Measurements from ENCODE around the gene PIK3AP1. TPM values are rescaled to one million over a fixed set of nuclear protein-coding genes. Genes with fewer than 3 reads are reported as not detected.

Gene PIK3AP1
- total RNA-seq, 2 donors from 2014 or later: 1.3 to 5.2 TPM

GRCh38 chr10:96608805-96609204 is 111.5 kb downstream of the PIK3AP1 start:
- H3K4me1 ChIP-seq (ENCODE audit: control insufficient read depth, insufficient read depth, low read length): no peaks in the 10 kb centered on the region
- no peak overlapping the region for H3K4me3 Mint-ChIP-seq
- no peak overlapping the region for H3K27ac Mint-ChIP-seq
- no peak overlapping the region for H3K27ac ChIP-seq (ENCODE audit: low read depth, low read length)
- no peaks in the 10 kb centered on the region for H3K9me3 ChIP-seq (ENCODE audit: control insufficient read depth, low read length)
- H3K36me3 Mint-ChIP-seq (ENCODE audit: low read depth): peaks cover 3% of the 10 kb centered on the region
- no peak for TF ChIP-seq CTCF (conservative IDR thresholded peaks at IDR 0.05)
- no peak for DNase-seq
- no peaks in the 10 kb centered on the region for H3K9me3 Mint-ChIP-seq
- H3K27me3 Mint-ChIP-seq (ENCODE audit: insufficient read depth): no peaks in the 10 kb centered on the region
- no peaks in the 10 kb centered on the region for H3K36me3 ChIP-seq (ENCODE audit: control insufficient read depth, insufficient read depth, low read length)
- H3K27me3 ChIP-seq (ENCODE audit: control insufficient read depth, insufficient read depth, low read length, poor library complexity, severe bottlenecking): no peaks in the 10 kb centered on the region
- H3K4me1 Mint-ChIP-seq: peaks cover 4% of the 10 kb centered on the region
- H3K4me3 ChIP-seq (ENCODE audit: low read length): no peak overlapping the region
- H3K9ac ChIP-seq (ENCODE audit: extremely low read depth, low read length, poor library complexity, severe bottlenecking): no peak overlapping the region
- WGBS, 2 experiments (ENCODE audit: insufficient coverage in 1 of 2, insufficient read length in 1 of 2): 90 to 95% methylated on average over 4 to 5 of the region's 5 CpGs

- H3K36me3 ChIP-seq (ENCODE audit: control insufficient read depth, insufficient read depth, low read length): no peaks in the 10 kb centered on the region
- H3K27ac ChIP-seq (ENCODE audit: low read depth, low read length): no peak overlapping the region
- H3K36me3 Mint-ChIP-seq (ENCODE audit: low read depth): peaks cover 3% of the 10 kb centered on the region
- no peak for DNase-seq
- 70 to 75% methylated on average over 2 to 3 of the region's 3 CpGs for WGBS, 2 experiments (ENCODE audit: insufficient coverage in 1 of 2, insufficient read length in 1 of 2)
- no peak for TF ChIP-seq CTCF (conservative IDR thresholded peaks at IDR 0.05)
- H3K9me3 Mint-ChIP-seq: no peaks in the 10 kb centered on the region
- no peak overlapping the region for H3K27ac Mint-ChIP-seq
- H3K9me3 ChIP-seq (ENCODE audit: control insufficient read depth, low read length): no peaks in the 10 kb centered on the region
- H3K4me1 ChIP-seq (ENCODE audit: control insufficient read depth, insufficient read depth, low read length): no peaks in the 10 kb centered on the region
- no peak overlapping the region for H3K9ac ChIP-seq (ENCODE audit: extremely low read depth, low read length, poor library complexity, severe bottlenecking)
- H3K4me3 ChIP-seq (ENCODE audit: low read length): no peak overlapping the region
- H3K27me3 Mint-ChIP-seq (ENCODE audit: insufficient read depth): no peaks in the 10 kb centered on the region
- no peaks in the 10 kb centered on the region for H3K27me3 ChIP-seq (ENCODE audit: control insufficient read depth, insufficient read depth, low read length, poor library complexity, severe bottlenecking)
- H3K4me1 Mint-ChIP-seq: peaks cover 4% of the 10 kb centered on the region
- no peak overlapping the region for H3K4me3 Mint-ChIP-seq
Observed at GRCh38 chr10:96608262-96608661, 112.1 kb downstream of the PIK3AP1 start.

GRCh38 chr10:96606946-96607345 is 113.4 kb downstream of the PIK3AP1 start:
- H3K27ac Mint-ChIP-seq: no peak overlapping the region

More at GRCh38 chr10:96606946-96607345, 113.4 kb downstream of the PIK3AP1 start:
- Histone ChIP-seq H3K9ac (ENCODE audit: extremely low read depth, low read length, poor library complexity, severe bottlenecking) (no peak overlapping the region), H3K4me3 (ENCODE audit: low read length) (no peak overlapping the region), H3K27ac (ENCODE audit: low read depth, low read length) (no peak overlapping the region), H3K27me3 (ENCODE audit: control insufficient read depth, insufficient read depth, low read length, poor library complexity, severe bottlenecking) (no peaks in the 10 kb centered on the region), H3K4me1 (ENCODE audit: control insufficient read depth, insufficient read depth, low read length) (no peaks in the 10 kb centered on the region), H3K9me3 (ENCODE audit: control insufficient read depth, low read length) (no peaks in the 10 kb centered on the region), H3K36me3 (ENCODE audit: control insufficient read depth, insufficient read depth, low read length) (no peaks in the 10 kb centered on the region)
- no peaks in the 10 kb centered on the region for H3K9me3 Mint-ChIP-seq
- H3K4me1 Mint-ChIP-seq: peaks cover 4% of the 10 kb centered on the region
- H3K36me3 Mint-ChIP-seq (ENCODE audit: low read depth): peaks cover 3% of the 10 kb centered on the region
- 75 to 100% methylated on average over 1 of the region's 1 CpG for WGBS, 2 experiments (ENCODE audit: insufficient coverage in 1 of 2, insufficient read length in 1 of 2)
- TF ChIP-seq CTCF (conservative IDR thresholded peaks at IDR 0.05): no peak
- H3K4me3 Mint-ChIP-seq: no peak overlapping the region
- H3K27me3 Mint-ChIP-seq (ENCODE audit: insufficient read depth): no peaks in the 10 kb centered on the region
- DNase-seq: no peak

All from endodermal cell (in vitro differentiated cells).